GM23338 (cell line): ENCODE measurements around the gene KLF7. TPM values are rescaled to one million over a fixed set of nuclear protein-coding genes. Genes with fewer than 3 reads are reported as not detected.

Experiments used
- ATAC-seq: fragments of 200-7000 bp; cut with Tn5 transposase; 3 replicates; pipeline ENCODE4 v1.9.1; 2020
- DNase-seq: peaks from one replicate; pipeline ENCODE4 v3.0.0-alpha.2; 2015; ENCODE audit warnings: low spot score
- H2AFZ ChIP-seq: fragments of 200-600 bp; sonication (generic); 2 replicates; pipeline ENCODE4 v1.8.0; 2016; ENCODE audit warnings: antibody characterized with exemption, mild to moderate bottlenecking, moderate library complexity
- H3F3A ChIP-seq: fragments of 200-600 bp; sonication (generic); replicated peaks from 2 replicates; pipeline ENCODE4 v1.8.0; 2017; ENCODE audit warnings: antibody characterized with exemption, mixed run types, low read depth
- H3K27ac ChIP-seq: fragments of 200-600 bp; sonication (generic); 2 replicates; pipeline ENCODE4 v1.6.1; 2016; ENCODE audit warnings: low read depth
- H3K27me3 ChIP-seq: fragments of 200-600 bp; sonication (generic); 2 replicates; pipeline ENCODE4 v1.8.0; 2016; ENCODE audit warnings: mild to moderate bottlenecking, mixed run types, moderate library complexity; ENCODE audit not compliant: insufficient read depth
- H3K36me3 ChIP-seq: fragments of 200-600 bp; sonication (generic); 2 replicates; pipeline ENCODE4 v1.8.0; 2016; ENCODE audit warnings: mild to moderate bottlenecking; ENCODE audit not compliant: insufficient read depth
- H3K4me1 ChIP-seq: fragments of 200-600 bp; sonication (generic); 2 replicates; pipeline ENCODE4 v1.8.0; 2016; ENCODE audit warnings: mild to moderate bottlenecking, moderate library complexity; ENCODE audit not compliant: insufficient read depth
- H3K4me2 ChIP-seq: fragments of 200-600 bp; sonication (generic); 2 replicates; pipeline ENCODE4 v1.7.1; 2017; ENCODE audit warnings: mixed run types
- H3K4me3 ChIP-seq: fragments of 200-600 bp; sonication (generic); 2 replicates; pipeline ENCODE4 v1.6.1; 2016; ENCODE audit warnings: mixed run types
- H3K79me2 ChIP-seq: fragments of 200-600 bp; sonication (generic); replicated peaks from 2 replicates; pipeline ENCODE4 v1.8.0; 2017; ENCODE audit warnings: mild to moderate bottlenecking; ENCODE audit not compliant: insufficient read depth
- H3K9me2 ChIP-seq: fragments of 200-600 bp; sonication (generic); 2 replicates; pipeline ENCODE4 v1.8.0; 2017; ENCODE audit not compliant: insufficient read depth
- H4K20me1 ChIP-seq: fragments of 200-600 bp; sonication (generic); replicated peaks from 2 replicates; pipeline ENCODE4 v1.8.0; 2017; ENCODE audit warnings: mild to moderate bottlenecking; ENCODE audit not compliant: insufficient read depth
- H3K27ac Mint-ChIP-seq: 2 replicates; pipeline ENCODE4 v1.8.0; 2020; ENCODE audit warnings: inconsistent platforms, mild to moderate bottlenecking, moderate library complexity, mixed read lengths
- H3K27me3 Mint-ChIP-seq: 3 replicates; pipeline ENCODE4 v1.8.0; 2022; ENCODE audit warnings: low read depth, mild to moderate bottlenecking, moderate library complexity, mixed read lengths, inconsistent platforms; ENCODE audit not compliant: insufficient read depth, poor library complexity
- H3K36me3 Mint-ChIP-seq: 3 replicates; pipeline ENCODE4 v1.8.0; 2021; ENCODE audit warnings: low read depth, mild to moderate bottlenecking, inconsistent platforms, moderate library complexity, mixed read lengths
- H3K4me1 Mint-ChIP-seq: 3 replicates; pipeline ENCODE4 v1.8.0; 2020; ENCODE audit warnings: mild to moderate bottlenecking, inconsistent platforms, mixed read lengths
- H3K4me3 Mint-ChIP-seq: 3 replicates; pipeline ENCODE4 v1.8.0; 2021; ENCODE audit warnings: moderate library complexity, mild to moderate bottlenecking, inconsistent platforms, mixed read lengths
- H3K9me3 Mint-ChIP-seq: 3 replicates; pipeline ENCODE4 v1.8.0; 2020; ENCODE audit warnings: moderate library complexity, mild to moderate bottlenecking, inconsistent platforms, mixed read lengths
- CREB1 ChIP-seq: fragments of 250-450 bp; sonication (Bioruptor Pico); IDR thresholded peaks from 2 replicates; pipeline ENCODE4 v1.5.0; 2020; ENCODE audit warnings: low read depth, mild to moderate bottlenecking, moderate library complexity
- CTCF ChIP-seq, 2 experiments: fragments of 200-600 bp in 1 of 2; sonication (generic) in 1 of 2; conservative IDR thresholded peaks; 2 replicates each; pipeline versions ENCODE4 v1.5.1 to v1.6.1; 2016 to 2017; ENCODE audit warnings: antibody characterized with exemption in 2 of 2, low read depth in 2 of 2, mild to moderate bottlenecking in 2 of 2, moderate library complexity in 1 of 2
- ETS1 ChIP-seq: IDR thresholded peaks from 2 replicates; pipeline ENCODE4 v1.6.1; 2016; ENCODE audit warnings: antibody characterized with exemption
- EZH2 ChIP-seq: fragments of 200-600 bp; sonication (generic); IDR thresholded peaks from one replicate; pipeline ENCODE4 v1.8.0; 2017; ENCODE audit warnings: antibody characterized with exemption, mild to moderate bottlenecking, low read depth; ENCODE audit not compliant: unreplicated experiment
- EZH2phosphoT487 ChIP-seq: fragments of 200-600 bp; sonication (generic); IDR thresholded peaks from one replicate; pipeline ENCODE4 v1.8.1; 2018; ENCODE audit warnings: antibody characterized with exemption; ENCODE audit not compliant: unreplicated experiment
- JUNB ChIP-seq: IDR thresholded peaks from one replicate; pipeline ENCODE4 v1.6.1; 2016; ENCODE audit warnings: antibody characterized with exemption; ENCODE audit not compliant: unreplicated experiment
- NANOG ChIP-seq: IDR thresholded peaks from 2 replicates; pipeline ENCODE4 v1.6.1; 2016; ENCODE audit warnings: antibody characterized with exemption, borderline replicate concordance
- POLR2AphosphoS5 ChIP-seq: IDR thresholded peaks from 2 replicates; pipeline ENCODE4 v1.6.1; 2016; ENCODE audit warnings: antibody characterized with exemption, low read depth
- REST ChIP-seq: IDR thresholded peaks from one replicate; pipeline ENCODE4 v1.6.1; 2018; ENCODE audit warnings: antibody characterized with exemption; ENCODE audit not compliant: unreplicated experiment
- STAT1 ChIP-seq: IDR thresholded peaks from one replicate; pipeline ENCODE4 v1.6.1; 2016; ENCODE audit warnings: antibody characterized with exemption; ENCODE audit not compliant: unreplicated experiment
- ZNF114 ChIP-seq: fragments of 250-450 bp; sonication (Bioruptor Pico); IDR thresholded peaks from 2 replicates; pipeline ENCODE4 v1.5.0; 2020; ENCODE audit warnings: mild to moderate bottlenecking, moderate library complexity
- ZNF331 ChIP-seq: fragments of 250-450 bp; sonication (Bioruptor Pico); IDR thresholded peaks from 2 replicates; pipeline ENCODE4 v1.5.0; 2020; ENCODE audit warnings: low read depth, mild to moderate bottlenecking, moderate library complexity
- ZNF462 ChIP-seq: fragments of 250-450 bp; sonication (Bioruptor Pico); IDR thresholded peaks from 2 replicates; pipeline ENCODE4 v1.5.0; 2020; ENCODE audit warnings: mild to moderate bottlenecking, moderate library complexity
- polyA plus RNA-seq: library from polyadenylated mRNA; unstranded; fragments of >200 nt; fragmentation: Nextera tagmentation; extraction: Ambion mirVana; gene quantifications from 2 replicates; pipeline ENCODE4 v1.2.1, GENCODE V29; 2016
- total RNA-seq: library from RNA; depleted of rRNA; stranded (reverse); fragments of >200 nt; shearing (Covaris generic); gene quantifications from 2 replicates; pipeline ENCODE4 v1.2.3, GENCODE V29; 2014

Gene KLF7
- total and polyA plus RNA-seq, 2 experiments from 2014 or later: 5.7 to 15.4 TPM

- no peak overlapping the region for H3K27ac ChIP-seq
- no peaks in the 10 kb centered on the region for H4K20me1 ChIP-seq
- Mint-ChIP-seq H3K9me3 (peaks cover 7% of the 10 kb centered on the region; the same call in 2 of the 3 replicates), H3K27ac (no peak overlapping the region), H3K36me3 (peaks cover 34% of the 10 kb centered on the region), H3K4me3 (no peak overlapping the region), H3K27me3 (peaks cover 3% of the 10 kb centered on the region), H3K4me1 (peaks cover 37% of the 10 kb centered on the region)
- no peaks in the 10 kb centered on the region for H3F3A ChIP-seq
- no peak overlapping the region for H3K4me3 ChIP-seq
- H3K36me3 ChIP-seq: no peaks in the 10 kb centered on the region; the same call in 1 of the 2 replicates
- TF ChIP-seq CTCF (conservative IDR thresholded peaks at IDR 0.05; ENCODE audit: low read depth in 2 of 2) (no peak), POLR2AphosphoS5 (no peak), EZH2 (no peak), ZNF462 (CRISPR knock-in tag) (no peak), ZNF331 (no peak), CREB1 (CRISPR knock-in tag) (no peak), REST (no peak), ETS1 (no peak), EZH2phosphoT487 (no peak), JUNB (no peak), STAT1 (no peak), ZNF114 (no peak), NANOG (no peak)
- peaks cover 6% of the 10 kb centered on the region for H3K9me2 ChIP-seq
- peaks cover 94% of the 10 kb centered on the region for H3K79me2 ChIP-seq
- H2AFZ ChIP-seq: no peak overlapping the region
- DNase-seq (no peak), ATAC-seq (no peak)
- H3K27me3 ChIP-seq: no peaks in the 10 kb centered on the region
- H3K4me1 ChIP-seq: peaks cover 22% of the 10 kb centered on the region
- no peak overlapping the region for H3K4me2 ChIP-seq
These were observed 34.7 kb downstream of the KLF7 start for GRCh38 chr2:207130958-207131521.
